GM12875 (cell line): Measurements from ENCODE around the gene SDF2L1.

Experiments
- H3K4me3 ChIP-seq: one replicate; pipeline ENCODE4 v1.5.1; 2011; ENCODE audit warnings: low read depth, low read length, control low read depth
- CTCF ChIP-seq: IDR thresholded peaks from 2 replicates; pipeline ENCODE4 v1.5.1; 2011; ENCODE audit warnings: low read depth, mild to moderate bottlenecking, control low read depth, inconsistent platforms, low read length, moderate library complexity, borderline replicate concordance; ENCODE audit not compliant: insufficient read depth

Gene SDF2L1

GRCh38 chr22:21651521-21652009, 9.5 kb downstream of the SDF2L1 start:
- H3K4me3 ChIP-seq = peak overlapping the region; percentile 95
- TF ChIP-seq CTCF = no peak

GRCh38 chr22:21652010-21652546, 10.0 kb downstream of the SDF2L1 start:
- TF ChIP-seq CTCF = no peak
- peak overlapping the region; percentile 95 for H3K4me3 ChIP-seq

GRCh38 chr22:21652547-21653545, 10.7 kb downstream of the SDF2L1 start:
- peak overlapping the region; percentile 95 for H3K4me3 ChIP-seq
- TF ChIP-seq CTCF = peak; percentile 29; the same call in 1 of the 2 replicates

GRCh38 chr22:21657020-21657359, 14.9 kb downstream of the SDF2L1 start:
- H3K4me3 ChIP-seq = peak overlapping the region; percentile 50
- TF ChIP-seq CTCF = no peak

- peak overlapping the region; percentile 50 for H3K4me3 ChIP-seq
- peak; percentile 39 for TF ChIP-seq CTCF
Observed at GRCh38 chr22:21657360-21658032, 15.4 kb downstream of the SDF2L1 start.

- TF ChIP-seq CTCF = no peak
Observed at GRCh38 chr22:21659864-21660525, 17.9 kb downstream of the SDF2L1 start.

More at GRCh38 chr22:21659864-21660525, 17.9 kb downstream of the SDF2L1 start:
- H3K4me3 ChIP-seq = no peak overlapping the region
